Hippocampal formation (tissue), 2 donors: Measurements from ENCODE around the gene DTD1.
A peak's percentile ranks its signal among the peaks of the same experiment; 100 is the strongest.
"Not testable (repeated sequence)": the region's sequence is repeated elsewhere in the genome, so short reads cannot be mapped to it uniquely, and the experiment has no call there.

Source experiments
- DNase-seq, 2 donors: peaks; one replicate each; lab custom pipeline; 2025; lab: John Stamatoyannopoulos, UW

Gene DTD1

DNA sequence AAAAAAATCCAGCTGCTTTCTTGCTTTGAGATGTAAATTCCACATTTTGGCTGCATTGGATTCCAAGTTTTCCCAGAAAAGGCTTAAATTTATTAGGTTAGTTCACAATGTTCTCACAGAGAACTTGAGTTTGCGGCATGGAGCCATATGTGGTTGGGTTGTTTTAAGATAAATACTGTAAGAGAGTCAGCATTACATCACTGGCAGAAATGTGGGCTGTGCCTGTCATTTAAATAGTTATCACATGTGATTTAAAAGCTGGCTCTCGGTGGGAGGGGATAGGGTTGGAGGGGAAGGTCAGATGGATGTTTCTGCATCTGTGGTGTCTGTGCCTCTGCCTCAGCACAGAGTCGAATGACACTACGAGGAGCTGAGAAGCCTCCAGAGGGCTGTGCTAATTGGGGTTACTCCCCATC is 151.9 kb downstream of the DTD1 start:
- DNase-seq = peak in 1 of 2 donors; percentile 10

DNA sequence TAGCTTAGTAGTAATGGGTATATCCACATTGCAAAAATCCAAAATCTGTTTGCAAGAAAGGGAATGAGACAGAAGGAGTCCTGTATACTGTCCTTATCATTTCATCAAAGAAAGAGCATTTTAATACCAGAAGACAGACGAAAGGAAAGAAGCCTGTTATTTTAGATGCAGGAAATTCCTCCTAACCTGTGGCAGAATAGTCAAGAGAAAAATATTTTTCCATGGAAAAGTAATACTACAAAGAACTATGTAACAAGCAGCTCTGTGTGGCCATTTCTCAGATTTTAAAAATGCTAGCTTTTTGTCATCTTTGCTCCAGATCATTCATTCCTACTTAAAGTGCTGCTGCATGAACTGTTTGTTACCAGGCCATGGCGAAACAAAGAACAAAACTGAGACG is 152.9 kb downstream of the DTD1 start:
- no peak for DNase-seq

DNA sequence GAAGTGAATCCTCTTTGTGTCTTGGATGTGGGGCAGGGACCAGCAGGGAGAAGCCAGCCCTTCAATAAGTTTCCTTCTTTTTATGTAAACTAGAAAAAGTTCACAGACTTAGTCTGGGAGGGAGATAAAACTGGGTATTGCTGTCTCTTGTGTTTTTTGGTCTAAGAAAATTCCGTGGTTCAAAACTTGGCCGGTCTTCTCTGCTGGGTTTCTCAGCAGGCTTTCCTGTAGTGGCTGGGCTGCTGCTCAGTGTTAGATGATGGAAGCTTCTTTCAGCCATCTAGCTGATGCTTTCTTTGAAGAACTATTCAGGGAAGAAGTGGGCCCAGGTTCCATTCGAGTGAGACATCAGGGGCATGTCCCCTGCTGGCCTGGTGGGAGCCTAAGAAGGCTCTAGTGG is 155.0 kb downstream of the DTD1 start:
- DNase-seq = no peak

DNA sequence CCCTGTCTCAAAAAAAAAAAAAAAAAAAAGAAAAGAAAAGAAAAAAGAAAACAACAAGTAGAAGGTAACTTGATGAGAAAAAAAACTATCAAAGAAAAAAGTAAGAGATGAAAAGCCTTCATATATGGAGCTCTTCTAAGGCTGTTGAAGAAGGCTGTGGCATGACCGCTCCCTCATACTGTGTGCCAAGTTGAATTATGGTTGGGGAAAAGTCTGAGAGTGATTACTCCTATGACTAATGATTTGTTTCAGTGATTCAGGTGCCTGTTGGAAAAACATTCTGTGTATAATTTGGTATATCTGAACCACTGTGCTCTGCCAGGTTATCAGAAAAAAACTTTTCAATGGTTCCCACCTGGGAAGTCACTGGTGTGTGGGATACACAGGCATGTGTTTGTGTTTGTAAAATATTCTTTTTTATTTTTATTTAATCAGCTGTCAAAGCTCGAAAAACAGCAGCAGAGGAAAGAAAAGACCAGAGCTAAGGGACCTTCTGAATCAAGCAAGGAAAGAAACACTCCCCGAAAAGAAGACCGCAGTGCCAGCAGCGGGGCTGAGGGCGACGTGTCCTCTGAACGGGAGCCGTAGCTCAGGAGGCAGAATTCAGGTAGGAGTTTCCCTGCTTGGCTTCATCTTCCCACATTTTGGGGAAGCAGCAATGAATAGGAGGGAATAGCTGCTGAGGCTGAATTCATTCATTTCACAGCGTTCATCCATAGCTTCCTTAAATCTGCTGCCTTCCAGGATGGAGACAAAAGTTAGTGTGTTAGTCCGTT is 156.0 kb downstream of the DTD1 start:
- no peak for DNase-seq

DNA sequence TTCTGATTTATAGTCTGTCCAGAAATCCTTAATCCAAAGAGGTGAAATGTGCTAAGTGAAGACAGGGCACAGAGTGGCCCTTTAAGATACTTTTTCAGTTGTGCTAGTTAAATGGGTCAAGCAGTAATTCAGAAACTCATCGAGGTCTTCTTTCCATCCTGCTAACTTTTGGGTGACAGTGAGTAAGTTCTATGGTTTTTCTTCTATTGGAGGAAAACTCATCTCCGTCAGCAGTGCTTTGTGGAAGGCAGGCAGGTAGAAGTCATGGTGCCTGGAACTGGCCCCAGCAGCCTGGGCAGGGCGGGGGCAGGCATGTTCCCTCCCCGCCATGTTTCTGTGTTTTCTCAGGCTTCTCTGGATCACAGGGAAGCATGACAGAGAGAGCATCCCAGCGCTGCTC is 159.2 kb downstream of the DTD1 start:
- no peak for DNase-seq

DNA sequence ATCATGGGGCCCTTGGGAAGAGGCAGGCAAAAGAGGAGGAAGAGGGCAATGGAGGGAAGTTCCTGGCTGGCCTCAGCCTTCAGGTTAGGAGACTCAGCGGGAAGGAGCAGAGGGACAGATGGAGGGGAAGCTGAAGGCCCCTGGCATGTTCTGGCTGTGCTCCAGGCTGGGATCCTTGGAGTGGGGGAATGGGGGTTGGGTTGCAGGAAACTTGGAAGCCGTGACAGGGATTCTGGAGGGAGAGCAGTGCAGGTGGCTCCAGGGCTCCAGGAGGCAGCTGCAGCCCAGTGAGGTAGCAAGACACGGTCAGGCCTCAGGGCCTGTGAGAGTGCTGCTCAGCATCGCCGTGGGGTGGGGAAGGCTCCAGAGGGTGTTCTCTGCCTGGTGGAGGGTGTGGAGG is 161.1 kb downstream of the DTD1 start:
- DNase-seq = no peak

DNA sequence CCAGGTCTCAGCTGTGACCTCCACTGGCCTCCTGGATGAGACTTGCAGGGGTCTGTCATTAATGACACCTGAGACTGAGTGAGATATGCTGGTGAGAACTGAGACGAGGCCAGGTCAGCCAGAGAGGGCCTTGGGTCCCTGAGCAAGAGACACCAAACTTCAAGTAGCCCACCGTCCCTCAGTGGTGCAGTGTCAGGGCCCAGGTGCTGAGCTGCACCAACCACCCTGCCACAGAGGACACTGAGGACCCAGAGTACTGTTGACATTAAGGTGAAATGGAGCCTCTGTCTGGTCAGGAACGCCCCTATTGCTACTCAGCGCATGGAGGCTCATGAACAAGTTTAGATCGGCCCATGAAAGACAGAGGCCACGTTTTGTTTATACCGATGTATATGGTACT is 161.7 kb downstream of the DTD1 start:
- no peak for DNase-seq

DNA sequence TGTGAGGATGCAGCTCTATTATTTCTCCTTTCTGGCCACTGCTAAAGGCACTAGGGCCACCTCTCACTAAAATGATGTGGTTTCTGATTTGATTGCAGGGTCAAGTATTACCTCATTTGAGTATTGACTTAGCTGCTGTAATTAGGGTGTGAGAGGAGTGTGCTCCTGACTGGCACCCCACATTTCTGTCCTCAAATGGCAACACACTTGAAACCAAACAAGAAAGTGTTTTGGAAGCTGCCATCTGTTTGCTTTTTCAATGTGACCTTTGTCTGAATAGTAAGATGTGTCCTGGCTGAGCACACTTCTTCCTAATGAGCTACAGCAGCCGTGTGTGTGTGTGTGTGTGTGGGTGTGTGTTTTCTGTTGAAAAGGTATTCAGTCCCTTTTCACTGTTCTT is 162.9 kb downstream of the DTD1 start:
- no peak for DNase-seq

DNA sequence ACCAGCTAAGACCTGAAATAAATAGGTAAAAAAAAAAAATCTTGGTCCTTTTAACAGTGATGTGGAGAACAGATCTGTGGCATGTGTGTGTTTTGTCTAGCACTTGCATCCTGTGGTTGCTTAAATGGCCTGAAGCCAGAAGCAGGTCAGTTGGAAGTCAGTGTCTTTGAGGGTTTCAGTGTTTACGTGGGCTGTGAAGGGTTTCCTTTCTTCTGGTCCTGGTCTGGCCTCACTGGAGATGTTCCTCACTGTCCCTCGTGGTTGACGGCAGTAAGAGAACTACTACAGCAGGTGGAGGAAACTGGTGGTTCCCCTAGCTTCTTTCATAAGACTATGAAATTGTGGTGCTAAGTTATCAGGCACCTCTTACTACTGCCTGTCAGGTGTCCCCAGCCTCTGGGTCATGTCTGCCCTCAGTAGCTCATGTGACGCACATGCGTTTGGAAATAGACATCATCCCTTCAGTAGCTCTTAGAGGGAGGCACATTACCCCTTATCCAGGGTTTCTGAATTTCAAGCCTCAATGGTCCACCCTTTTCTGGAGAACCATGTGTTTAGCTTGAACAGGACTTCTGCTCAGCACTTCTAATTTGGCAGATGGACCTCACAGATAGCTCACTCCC is 166.3 kb downstream of the DTD1 start:
- no peak for DNase-seq

DNA sequence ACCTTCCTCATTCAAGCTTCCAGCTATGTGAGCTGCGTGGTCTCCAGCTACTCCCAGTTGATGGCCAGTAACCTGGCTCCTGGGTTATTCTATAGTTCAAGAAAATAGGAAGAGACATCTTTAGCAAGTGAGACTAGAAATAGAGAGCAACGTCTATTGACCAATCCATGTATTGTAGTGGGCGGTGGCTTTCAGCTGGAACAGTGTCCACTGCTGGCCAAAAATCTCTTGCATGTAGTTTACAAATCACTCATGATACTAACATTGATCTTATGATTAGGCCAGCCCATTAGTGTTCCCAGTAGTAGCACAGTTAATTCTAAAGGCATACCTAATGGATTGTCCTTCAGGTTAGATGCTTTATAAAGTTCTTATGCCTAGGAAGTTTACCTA is 166.8 kb downstream of the DTD1 start:
- no peak for DNase-seq

DNA sequence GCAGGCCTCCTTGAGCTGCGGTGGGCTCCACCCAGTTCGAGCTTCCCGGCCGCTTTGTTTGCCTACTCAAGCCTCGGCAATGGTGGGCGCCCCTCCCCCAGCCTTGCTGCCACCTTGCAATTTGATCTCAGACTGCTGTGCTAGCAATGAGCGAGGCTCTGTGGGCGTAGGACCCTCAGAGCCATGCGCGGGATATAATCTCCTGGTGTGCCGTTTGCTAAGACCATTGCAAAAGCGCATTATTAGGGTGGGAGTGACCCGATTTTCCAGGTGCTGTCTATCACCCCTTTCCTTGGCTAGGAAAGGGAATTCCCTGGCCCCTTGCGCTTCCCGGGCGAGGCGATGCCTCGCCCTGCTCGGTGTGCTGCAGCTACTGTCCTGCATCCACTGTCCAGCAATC is 173.0 kb downstream of the DTD1 start:
- DNase-seq = not testable (repeated sequence)

DNA sequence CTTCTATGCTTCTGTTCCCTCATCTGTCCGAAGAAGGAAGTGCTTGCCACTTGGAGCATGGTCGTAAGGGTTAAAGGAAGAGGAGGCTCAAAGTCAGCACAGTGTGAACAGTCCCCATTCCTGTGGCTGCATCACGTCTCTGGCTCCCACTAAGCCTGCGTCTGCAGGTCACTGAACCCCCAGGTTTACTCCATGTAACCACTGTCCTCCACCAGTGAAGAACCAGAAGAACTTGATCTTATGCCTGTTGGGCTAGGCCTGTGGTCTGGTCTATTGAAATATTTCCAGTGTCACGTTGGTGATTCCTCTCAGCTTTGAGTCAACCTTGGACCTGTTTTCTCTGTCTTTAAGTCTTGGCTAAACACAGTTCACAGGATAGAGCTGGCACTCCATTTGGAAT is 179.8 kb downstream of the DTD1 start:
- no peak for DNase-seq

DNA sequence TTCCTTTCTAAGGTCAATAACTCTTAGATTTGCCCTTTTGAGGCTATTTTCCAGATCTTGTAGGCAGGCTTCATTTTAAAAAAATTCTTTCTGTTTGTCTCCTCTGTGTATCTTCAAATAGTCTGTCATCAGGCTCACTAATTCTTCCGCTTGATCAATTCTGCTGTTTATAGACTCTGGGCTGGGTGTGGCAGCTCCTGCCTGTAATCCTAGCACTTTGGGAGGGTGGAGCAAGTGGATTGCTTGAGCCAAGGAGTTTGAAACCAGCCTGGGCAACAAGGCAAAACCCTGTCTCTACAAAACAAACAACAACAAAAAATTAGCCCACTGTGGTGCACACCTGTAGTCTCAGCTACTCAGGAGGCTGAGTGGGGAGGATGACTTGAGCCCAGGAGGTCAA is 185.7 kb downstream of the DTD1 start:
- DNase-seq = no peak

DNA sequence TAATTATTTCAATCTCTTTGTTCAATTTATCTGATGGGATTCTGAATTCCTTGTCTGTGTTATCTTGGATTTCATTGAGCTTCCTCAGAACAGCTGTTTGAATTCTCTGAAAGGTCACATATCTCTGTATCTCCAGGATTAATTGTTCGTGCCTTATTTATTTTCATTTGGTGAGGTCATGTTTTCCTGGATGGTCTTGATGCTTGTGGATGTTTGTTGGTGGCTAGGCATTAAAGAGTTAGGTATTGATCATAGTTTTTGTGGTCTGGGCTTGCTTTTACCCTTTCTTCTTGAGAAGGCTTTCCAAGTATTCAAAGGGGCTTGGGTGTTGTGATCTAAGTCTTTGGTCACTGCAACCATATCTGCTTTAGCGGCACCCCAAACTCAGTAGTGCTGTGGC is 186.4 kb downstream of the DTD1 start:
- DNase-seq = no peak

DNA sequence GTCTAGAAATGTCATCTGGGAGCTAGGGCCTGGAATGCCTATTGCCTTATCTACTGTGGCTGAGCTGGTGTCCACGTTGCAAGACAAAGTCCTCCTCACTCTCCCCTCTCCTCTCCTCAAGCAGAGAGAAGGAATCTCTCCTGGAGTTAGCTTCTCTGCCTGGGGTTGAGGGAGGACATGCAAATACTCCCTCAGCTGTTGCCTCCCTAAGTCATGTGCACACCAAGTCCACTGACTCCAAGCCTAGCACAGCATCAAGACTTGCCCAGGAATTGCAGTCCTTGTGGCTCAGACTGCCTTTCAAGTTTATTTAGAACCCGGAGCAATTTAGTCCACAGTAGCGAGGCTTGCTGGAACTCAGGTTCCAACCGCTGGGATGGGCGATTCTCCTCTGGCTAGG is 187.8 kb downstream of the DTD1 start:
- no peak for DNase-seq

DNA sequence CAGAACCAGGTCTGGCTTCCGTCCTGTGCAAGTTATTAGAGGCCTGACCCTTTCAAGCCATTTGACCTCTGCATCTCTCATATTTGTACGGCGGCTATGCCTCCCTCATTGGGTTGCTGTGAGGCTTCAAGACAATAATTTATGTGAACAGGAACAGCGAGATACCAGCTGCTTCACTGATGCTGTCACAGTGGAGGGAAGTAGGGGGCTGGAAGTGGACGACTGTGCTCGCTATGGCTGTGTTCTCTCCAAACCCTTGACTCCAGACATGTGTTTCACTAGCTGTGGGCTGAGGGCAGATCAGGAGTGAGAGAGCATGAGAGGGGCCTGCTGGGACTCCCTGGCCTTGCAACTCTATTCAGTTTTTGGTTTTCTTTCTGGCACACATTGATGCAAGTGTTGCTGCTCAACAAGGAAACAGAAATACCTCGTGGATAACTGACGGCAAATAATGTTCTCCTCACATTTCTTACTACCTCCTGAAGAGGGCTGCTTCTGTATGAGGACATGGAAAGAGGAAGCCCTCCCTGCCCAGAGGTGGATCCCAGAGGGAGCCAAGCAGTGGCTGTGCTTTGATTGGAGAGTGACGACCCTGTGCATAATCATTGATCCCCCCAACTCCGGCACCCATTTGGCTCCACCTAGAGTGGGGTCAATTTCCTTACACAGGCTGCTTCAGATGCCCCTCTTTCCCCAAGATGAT is 191.0 kb downstream of the DTD1 start:
- DNase-seq = no peak

DNA sequence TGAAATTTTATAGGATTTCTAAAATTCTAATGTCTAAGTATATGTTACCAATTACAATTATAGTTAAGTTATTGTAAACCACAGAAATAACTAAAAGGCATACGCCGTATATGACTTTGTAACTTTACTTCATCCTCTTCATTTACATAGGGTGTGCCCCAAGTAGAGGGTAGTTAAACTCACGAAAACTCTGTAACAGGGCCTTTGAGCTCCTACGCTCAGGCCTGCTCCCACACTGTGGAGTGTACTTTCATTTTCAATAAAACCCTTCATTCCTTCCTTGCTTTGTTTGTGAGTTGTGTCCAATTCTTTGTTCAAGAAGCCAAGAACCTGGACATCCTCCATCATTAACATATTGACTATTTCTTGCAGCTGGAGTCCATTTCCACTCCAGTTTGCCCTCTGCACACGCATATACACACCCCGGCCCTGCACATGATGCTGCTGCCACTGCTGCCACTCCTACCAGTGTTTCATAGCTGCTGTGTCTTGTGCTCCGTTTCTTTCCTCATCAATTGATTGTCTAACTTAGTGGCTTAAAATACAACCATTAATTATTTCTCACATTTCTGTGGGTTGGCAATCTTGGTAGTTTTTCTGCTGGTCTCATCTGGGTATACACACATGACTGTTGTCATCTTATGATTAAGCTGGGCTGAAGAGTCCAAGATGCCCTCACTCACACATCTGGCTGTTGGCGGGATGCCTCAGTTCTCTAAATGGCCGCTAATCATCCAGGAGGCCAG is 192.7 kb downstream of the DTD1 start:
- no peak for DNase-seq

DNA sequence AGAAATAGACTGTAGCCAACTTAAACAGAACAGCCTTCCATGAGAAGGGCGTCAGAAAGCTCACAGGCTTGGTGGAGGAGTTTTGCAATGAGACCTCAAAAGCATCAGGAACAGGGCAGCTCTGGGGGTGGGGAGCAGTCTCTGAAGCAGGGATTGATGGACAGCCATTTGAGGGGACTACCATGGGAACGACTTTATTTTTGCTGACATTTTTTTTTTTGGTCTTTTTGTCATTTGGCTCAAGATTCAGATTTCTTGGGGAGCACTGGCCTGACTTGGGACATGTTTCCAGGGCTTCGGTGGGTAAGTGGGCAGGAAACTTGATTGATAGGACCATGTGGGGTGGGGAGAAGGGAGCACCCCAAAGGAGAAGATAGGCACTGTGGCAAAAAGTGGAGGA is 193.7 kb downstream of the DTD1 start:
- DNase-seq = no peak

DNA sequence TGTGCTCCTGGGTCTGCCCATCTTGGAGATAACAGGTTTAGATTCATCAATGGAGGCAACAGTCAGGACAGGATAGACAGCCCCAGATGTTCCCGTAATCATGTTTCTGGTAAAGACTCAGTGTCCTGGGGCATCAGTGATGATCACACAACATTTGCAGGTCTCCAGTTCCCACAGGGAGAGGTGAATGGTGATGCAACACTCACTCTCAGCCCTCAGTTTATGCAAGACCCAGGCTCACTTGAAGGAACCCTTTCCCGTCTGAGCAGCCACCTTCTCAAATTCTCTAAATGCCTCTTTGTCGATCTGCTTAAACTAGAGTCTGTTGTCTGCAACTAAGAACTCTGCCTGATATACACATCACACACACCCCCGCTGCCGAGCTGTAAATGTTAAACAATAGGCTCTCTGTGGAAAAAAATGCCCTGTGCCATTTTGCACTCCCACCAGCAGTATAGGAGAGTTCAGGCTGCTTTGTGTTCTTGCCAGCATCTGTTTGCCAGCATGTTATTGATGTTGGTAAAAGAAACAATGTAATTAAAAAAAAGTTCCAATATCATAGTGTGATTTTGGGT is 195.6 kb downstream of the DTD1 start:
- DNase-seq = no peak

DNA sequence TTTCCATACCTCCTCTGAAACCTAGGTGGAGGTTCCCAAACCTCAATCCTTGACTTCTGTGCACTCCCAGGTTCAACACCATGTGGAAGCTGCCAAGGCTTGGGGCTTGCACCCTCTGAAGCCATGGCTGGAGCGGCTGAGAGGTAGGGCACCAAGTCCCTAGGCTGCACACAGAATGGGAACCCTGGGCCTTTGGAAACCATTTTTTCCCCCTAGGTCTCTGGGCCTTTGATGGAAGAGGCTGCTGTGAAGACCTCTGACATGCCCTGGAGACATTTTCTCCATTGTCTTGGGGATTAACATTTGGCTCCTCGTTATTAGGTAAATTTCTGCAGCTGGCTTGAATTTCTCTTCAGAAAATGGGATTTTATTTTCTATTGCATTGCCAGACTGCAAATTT is 199.2 kb downstream of the DTD1 start:
- DNase-seq = not testable (repeated sequence)

DNA sequence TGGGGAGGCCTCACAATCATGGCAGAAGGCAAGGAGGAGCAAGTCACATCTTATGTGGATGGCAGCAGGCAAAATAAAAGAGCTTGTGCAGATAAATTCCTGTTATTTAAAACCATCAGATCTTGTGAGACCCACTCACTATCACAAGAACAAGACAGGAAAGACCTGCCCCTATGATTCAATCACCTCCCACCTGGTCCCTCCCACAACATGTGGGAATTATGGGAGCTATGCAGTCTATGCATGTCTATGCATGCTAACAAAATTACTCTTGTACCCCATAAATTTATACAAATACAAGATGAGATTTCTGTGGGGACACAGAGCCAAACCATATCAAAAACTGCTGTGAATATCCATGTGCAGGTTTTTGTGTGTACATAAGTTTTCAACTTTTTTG is 200.2 kb downstream of the DTD1 start:
- no peak for DNase-seq

DNA sequence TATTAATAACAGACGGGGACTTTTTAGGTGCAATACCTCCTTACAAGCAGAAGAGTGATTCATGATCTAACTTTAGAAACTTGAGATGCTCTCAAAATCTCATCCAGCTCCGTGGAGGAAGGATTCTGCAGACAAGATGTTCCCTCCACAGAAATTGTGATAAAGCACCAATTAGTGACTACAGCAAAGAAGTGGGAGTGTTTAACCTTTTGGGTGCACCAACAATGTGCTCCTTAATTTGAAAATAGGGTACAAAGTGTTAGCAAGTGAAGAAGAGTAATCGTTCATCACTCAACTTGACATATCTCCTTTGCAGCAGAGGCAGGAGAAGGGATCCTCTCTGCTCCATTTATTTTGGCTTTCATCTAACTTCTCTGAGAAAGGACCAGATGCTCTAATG is 202.9 kb downstream of the DTD1 start:
- DNase-seq = peak in 1 of 2 donors; percentile 38
